Activated CD4-positive, CD25-positive, alpha-beta regulatory T cell (primary cell): ENCODE measurements around the gene PRSS21.

Experiments
- DNase-seq, 4 experiments: peaks; one replicate each; lab custom pipeline; 2025; lab: John Stamatoyannopoulos, UW

Gene PRSS21

GRCh38 chr16:2825906-2826305 lies 8.9 kb downstream of the PRSS21 start:
- DNase-seq: no peak

- no peak for DNase-seq
These were observed 9.7 kb downstream of the PRSS21 start for GRCh38 chr16:2826591-2827373.

GRCh38 chr16:2827374-2827791 lies 10.3 kb downstream of the PRSS21 start:
- no peak for DNase-seq

GRCh38 chr16:2827831-2828520 lies 10.9 kb downstream of the PRSS21 start:
- DNase-seq: no peak

GRCh38 chr16:2828521-2828840 lies 11.4 kb downstream of the PRSS21 start:
- no peak for DNase-seq

- DNase-seq: no peak
These were observed 11.9 kb downstream of the PRSS21 start for GRCh38 chr16:2828876-2829430.

- no peak for DNase-seq
These were observed 12.7 kb downstream of the PRSS21 start, which contains the start of gene ZG16B for GRCh38 chr16:2829501-2830354. ZG16B (plus strand) TSS chr16:2830303; CDS start chr16:2830442, 139 bp downstream.

- no peak for DNase-seq
These were observed 13.3 kb downstream of the PRSS21 start for GRCh38 chr16:2830355-2830695.

GRCh38 chr16:2831203-2831602 lies 14.2 kb downstream of the PRSS21 start:
- no peak for DNase-seq

- no peak for DNase-seq
These were observed 16.7 kb downstream of the PRSS21 start for GRCh38 chr16:2833776-2834175.

GRCh38 chr16:2834968-2835367 lies 17.9 kb downstream of the PRSS21 start:
- no peak for DNase-seq

- no peak for DNase-seq
These were observed 18.8 kb downstream of the PRSS21 start for GRCh38 chr16:2835638-2836493.

GRCh38 chr16:2836646-2837508 lies 19.8 kb downstream of the PRSS21 start:
- no peak for DNase-seq

GRCh38 chr16:2838928-2839327 lies 21.9 kb downstream of the PRSS21 start:
- no peak for DNase-seq

GRCh38 chr16:2839650-2840450 lies 22.8 kb downstream of the PRSS21 start:
- DNase-seq: no peak

GRCh38 chr16:2840914-2841313 lies 23.9 kb downstream of the PRSS21 start:
- DNase-seq: no peak

- DNase-seq: no peak
These were observed 24.7 kb downstream of the PRSS21 start for GRCh38 chr16:2841606-2842339.

- DNase-seq: peak; percentile 49 to 68 (median 55)
These were observed 25.4 kb downstream of the PRSS21 start for GRCh38 chr16:2842340-2843000.
